Posterior vena cava (tissue), 2 donors: ENCODE results near the gene SNTB2. TPM values are rescaled to one million over a fixed set of nuclear protein-coding genes. Genes with fewer than 3 reads are reported as not detected.

ENCODE experiments used
- total RNA-seq, 2 donors: library from RNA; stranded (reverse); fragmentation: NEBNext Ultra II Directional; extraction: Animal tissue kit (Norgen Biotek cat#: 25700); gene quantifications; one replicate each; pipeline ENCODE4 v1.2.1, GENCODE V29; 2021
- donor health status: DM: yes; HTN: yes; CAD: no.
- donor health status: DM: yes; HTN: yes; CAD: no.

Gene SNTB2
- total RNA-seq, 2 donors from 2014 or later, result 53.8 to 59.5 TPM

Other genes with a start within 250 kb of the SNTB2 start
- 1 to 10 TPM in 1 of 2 donors, under 1 TPM in 1; 0.88 to 1.3 TPM for gene HAS3, start 81.5 kb upstream of the SNTB2 start, total RNA-seq
- 10 to 100 TPM; 55.0 to 67.0 TPM for gene CHTF8, start 54.6 kb upstream of the SNTB2 start, total RNA-seq
- 10 to 100 TPM; 32.8 to 36.9 TPM for gene UTP4, start 54.5 kb upstream of the SNTB2 start, total RNA-seq
- gene VPS4A, start 124.2 kb downstream of the SNTB2 start, total RNA-seq, result 10 to 100 TPM; 23.4 to 24.1 TPM
- gene PDF, start 143.4 kb downstream of the SNTB2 start, total RNA-seq, result 1 to 10 TPM; 6.6 to 6.9 TPM
- 10 to 100 TPM; 21.9 to 22.4 TPM for gene COG8, start 152.4 kb downstream of the SNTB2 start, total RNA-seq
- gene NIP7, start 152.6 kb downstream of the SNTB2 start, total RNA-seq, result 10 to 100 TPM; 14.3 to 15.9 TPM
- under 1 TPM; 0.51 to 0.57 TPM for gene TMED6, start 164.6 kb downstream of the SNTB2 start, total RNA-seq
- 10 to 100 TPM; 24.4 to 33.0 TPM for gene TERF2, start 198.8 kb downstream of the SNTB2 start, total RNA-seq
- gene CYB5B, start 237.5 kb downstream of the SNTB2 start, total RNA-seq, result 10 to 100 TPM; 47.3 to 59.3 TPM